BE2C (cell line): Measurements from ENCODE around the gene JHY.
"Not testable (repeated sequence)": the region's sequence is repeated elsewhere in the genome, so short reads cannot be mapped to it uniquely, and the experiment has no call there.

Experiments used
- DNase-seq: peaks from one replicate; pipeline ENCODE4 v3.0.0-alpha.2; 2020
- H3K27me3 ChIP-seq: fragments of 250-450 bp; sonication (Bioruptor Pico); 2 replicates; pipeline ENCODE4 v1.5.1; 2020; ENCODE audit warnings: mild to moderate bottlenecking
- H3K36me3 ChIP-seq: fragments of 250-450 bp; sonication (Bioruptor Pico); 2 replicates; pipeline ENCODE4 v1.5.1; 2020; ENCODE audit warnings: mild to moderate bottlenecking
- H3K4me1 ChIP-seq: fragments of 250-450 bp; sonication (Bioruptor Pico); 2 replicates; pipeline ENCODE4 v1.5.1; 2020
- H3K4me3 ChIP-seq: 2 replicates; pipeline ENCODE4 v1.5.1; 2011; ENCODE audit warnings: low read depth, low read length
- H3K9me3 ChIP-seq: fragments of 250-450 bp; sonication (Bioruptor Pico); 2 replicates; pipeline ENCODE4 v1.5.1; 2020
- TF ChIP-seq, protein P1 (sequence below): IDR thresholded peaks from 2 replicates; pipeline ENCODE4 v1.5.1; 2012; ENCODE audit warnings: mild to moderate bottlenecking, low read depth, low read length

JHY gene

DNA sequence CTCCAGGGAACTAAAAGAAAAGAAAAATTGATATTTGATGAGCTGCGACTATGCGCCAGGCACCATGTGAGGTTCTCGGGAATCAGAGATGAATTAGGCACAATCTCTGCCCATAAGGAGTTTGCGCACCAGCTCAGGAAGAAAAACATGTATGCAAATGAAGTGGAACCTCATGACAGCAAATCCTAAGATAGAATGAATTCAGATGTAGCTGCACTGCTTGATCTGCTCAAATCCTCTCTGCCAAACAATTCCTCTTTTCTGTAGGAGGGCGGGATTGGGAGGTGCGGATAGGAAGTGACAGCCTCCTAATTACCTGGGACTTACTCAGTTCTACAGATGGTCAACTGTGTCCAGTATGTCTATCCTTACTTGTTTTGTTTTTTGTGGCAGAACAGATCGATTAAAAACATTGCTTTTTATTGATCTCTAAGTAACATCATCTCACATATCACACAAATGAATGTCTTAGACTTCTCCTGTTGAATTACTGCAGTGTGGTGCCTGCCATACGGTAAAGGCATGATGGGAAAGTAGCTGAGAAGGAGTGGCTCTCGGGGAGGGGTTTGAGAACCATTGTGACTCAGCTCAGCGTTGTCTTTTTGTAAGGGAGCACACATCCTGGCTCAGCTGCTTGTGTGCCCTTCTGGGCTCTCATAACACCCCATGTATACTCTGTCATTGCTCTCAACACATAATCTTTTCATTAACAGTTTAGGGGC lies 30.3 kb upstream of the JHY start:
- no peak for DNase-seq
- TF ChIP-seq, protein P1, sequence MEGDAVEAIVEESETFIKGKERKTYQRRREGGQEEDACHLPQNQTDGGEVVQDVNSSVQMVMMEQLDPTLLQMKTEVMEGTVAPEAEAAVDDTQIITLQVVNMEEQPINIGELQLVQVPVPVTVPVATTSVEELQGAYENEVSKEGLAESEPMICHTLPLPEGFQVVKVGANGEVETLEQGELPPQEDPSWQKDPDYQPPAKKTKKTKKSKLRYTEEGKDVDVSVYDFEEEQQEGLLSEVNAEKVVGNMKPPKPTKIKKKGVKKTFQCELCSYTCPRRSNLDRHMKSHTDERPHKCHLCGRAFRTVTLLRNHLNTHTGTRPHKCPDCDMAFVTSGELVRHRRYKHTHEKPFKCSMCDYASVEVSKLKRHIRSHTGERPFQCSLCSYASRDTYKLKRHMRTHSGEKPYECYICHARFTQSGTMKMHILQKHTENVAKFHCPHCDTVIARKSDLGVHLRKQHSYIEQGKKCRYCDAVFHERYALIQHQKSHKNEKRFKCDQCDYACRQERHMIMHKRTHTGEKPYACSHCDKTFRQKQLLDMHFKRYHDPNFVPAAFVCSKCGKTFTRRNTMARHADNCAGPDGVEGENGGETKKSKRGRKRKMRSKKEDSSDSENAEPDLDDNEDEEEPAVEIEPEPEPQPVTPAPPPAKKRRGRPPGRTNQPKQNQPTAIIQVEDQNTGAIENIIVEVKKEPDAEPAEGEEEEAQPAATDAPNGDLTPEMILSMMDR = no peak
- no peaks in the 10 kb centered on the region for H3K36me3 ChIP-seq
- no peak overlapping the region for H3K4me3 ChIP-seq
- H3K4me1 ChIP-seq = no peaks in the 10 kb centered on the region
- H3K27me3 ChIP-seq = peaks cover 7% of the 10 kb centered on the region; the same call in 1 of the 2 replicates
- no peaks in the 10 kb centered on the region for H3K9me3 ChIP-seq

DNA sequence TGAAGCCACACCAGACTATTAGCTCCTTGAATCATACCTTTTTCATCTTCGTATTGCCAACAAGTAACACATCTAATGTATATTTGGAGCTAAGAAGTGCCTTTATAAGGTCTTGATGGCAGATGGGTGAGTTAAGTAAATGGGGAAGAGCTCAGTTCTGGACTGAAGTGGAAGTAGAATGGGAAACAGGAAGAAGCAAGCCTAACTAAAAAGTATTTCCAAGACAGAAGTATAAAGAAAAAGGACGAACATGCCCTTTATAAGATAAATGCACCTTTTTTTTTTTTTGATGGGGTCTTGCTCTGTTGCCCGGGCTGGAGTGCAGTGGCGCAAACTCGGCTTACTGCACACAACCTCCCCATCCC lies 29.8 kb upstream of the JHY start:
- no peaks in the 10 kb centered on the region for H3K9me3 ChIP-seq
- H3K27me3 ChIP-seq = peaks cover 7% of the 10 kb centered on the region; the same call in 1 of the 2 replicates
- no peak for DNase-seq
- H3K36me3 ChIP-seq = no peaks in the 10 kb centered on the region
- H3K4me1 ChIP-seq = no peaks in the 10 kb centered on the region
- no peak overlapping the region for H3K4me3 ChIP-seq
- TF ChIP-seq, protein P1 = no peak

DNA sequence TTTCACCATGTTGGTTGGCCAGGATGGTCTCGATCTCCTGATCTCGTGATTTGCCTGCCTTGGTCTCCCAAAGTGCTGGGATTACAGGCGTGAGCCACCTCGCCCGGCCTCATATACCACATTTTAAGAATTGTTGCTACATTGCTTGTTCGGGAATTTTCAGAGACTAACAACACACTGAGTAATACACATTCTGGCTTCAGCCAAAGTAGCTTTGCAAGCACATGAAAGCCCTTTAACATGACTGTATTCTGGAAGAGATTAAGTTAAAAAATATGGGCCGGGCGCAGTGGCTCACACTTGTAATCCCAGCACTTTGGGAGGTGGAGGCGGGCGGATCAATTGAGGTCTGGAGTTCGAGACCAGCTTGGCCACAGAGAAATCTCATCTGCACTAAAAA lies 29.3 kb upstream of the JHY start:
- Histone ChIP-seq H3K9me3 (no peaks in the 10 kb centered on the region), H3K36me3 (no peaks in the 10 kb centered on the region), H3K4me3 (no peak overlapping the region), H3K4me1 (no peaks in the 10 kb centered on the region), H3K27me3 (peaks cover 7% of the 10 kb centered on the region; the same call in 1 of the 2 replicates)
- no peak for DNase-seq
- TF ChIP-seq, protein P1 = no peak

DNA sequence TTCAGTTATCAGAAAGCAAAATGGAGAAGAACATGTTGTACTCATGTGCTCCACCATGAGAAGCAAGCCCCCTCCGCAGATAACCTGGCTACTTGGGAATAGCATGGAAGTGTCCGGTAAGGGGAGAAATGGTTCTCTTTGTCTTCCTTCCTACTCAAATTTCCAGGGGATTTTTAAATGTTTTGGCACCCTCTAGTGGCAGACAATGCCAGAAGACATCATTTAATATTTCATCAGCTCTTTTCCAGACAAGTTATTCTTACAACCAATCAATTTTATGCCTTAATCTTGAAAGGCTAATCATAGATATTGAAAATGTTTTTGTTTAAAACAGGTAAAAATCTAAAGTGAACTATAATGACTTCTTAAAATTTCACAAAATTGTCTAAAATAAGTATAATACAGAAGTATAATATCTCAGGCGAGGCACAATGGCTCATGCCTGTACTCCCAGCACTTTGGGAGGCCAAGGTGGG lies 28.6 kb upstream of the JHY start:
- H3K4me1 ChIP-seq = no peaks in the 10 kb centered on the region
- TF ChIP-seq, protein P1 = peak; percentile 74
- H3K36me3 ChIP-seq = no peaks in the 10 kb centered on the region
- peak; percentile 47 for DNase-seq
- H3K4me3 ChIP-seq = no peak overlapping the region
- H3K27me3 ChIP-seq = peaks cover 7% of the 10 kb centered on the region; the same call in 1 of the 2 replicates
- no peaks in the 10 kb centered on the region for H3K9me3 ChIP-seq

DNA sequence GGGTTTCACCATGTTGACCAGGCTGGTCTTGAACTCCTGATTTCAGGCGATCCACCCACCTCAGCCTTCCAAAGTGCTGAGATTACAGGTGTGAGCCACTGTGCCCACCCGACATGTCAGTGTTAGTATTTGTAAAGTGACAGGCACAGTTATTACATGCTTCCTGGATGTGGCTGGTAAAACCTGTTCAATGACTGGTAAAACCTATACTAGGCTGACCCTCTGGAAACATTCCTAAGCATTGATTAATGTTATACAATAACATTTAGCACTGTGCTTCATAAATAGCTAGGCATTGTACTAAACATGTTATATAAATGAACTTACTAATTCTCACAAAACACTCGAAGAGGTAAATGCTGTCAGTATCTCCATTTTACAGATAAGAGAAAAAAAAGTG lies 20.9 kb upstream of the JHY start:
- no peak overlapping the region for H3K4me3 ChIP-seq
- DNase-seq = no peak
- H3K9me3 ChIP-seq = no peaks in the 10 kb centered on the region
- no peaks in the 10 kb centered on the region for H3K36me3 ChIP-seq
- TF ChIP-seq, protein P1 = no peak
- H3K4me1 ChIP-seq = no peaks in the 10 kb centered on the region
- peaks cover 26% of the 10 kb centered on the region for H3K27me3 ChIP-seq

DNA sequence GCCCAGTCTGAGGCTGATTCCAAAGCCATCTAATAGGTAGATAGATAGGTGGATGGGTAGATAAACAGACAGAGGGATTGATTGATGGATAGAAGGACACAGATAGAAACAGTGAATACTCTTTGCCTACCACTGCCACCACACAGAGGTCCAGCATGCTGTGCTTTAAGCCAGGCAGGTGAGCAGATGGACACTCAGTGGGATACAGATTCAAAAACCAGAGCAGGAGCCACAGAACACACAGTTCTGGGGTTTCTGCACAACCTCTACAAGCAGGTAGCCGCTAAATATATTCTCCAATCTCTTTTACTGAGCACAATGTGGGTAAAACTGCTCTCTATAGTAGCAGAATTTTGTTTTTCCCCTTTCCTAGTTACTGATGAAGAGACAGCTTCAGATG lies 20.5 kb upstream of the JHY start:
- Histone ChIP-seq H3K27me3 (peaks cover 26% of the 10 kb centered on the region), H3K4me1 (no peaks in the 10 kb centered on the region), H3K4me3 (no peak overlapping the region), H3K9me3 (no peaks in the 10 kb centered on the region), H3K36me3 (no peaks in the 10 kb centered on the region)
- TF ChIP-seq, protein P1 = no peak
- no peak for DNase-seq

DNA sequence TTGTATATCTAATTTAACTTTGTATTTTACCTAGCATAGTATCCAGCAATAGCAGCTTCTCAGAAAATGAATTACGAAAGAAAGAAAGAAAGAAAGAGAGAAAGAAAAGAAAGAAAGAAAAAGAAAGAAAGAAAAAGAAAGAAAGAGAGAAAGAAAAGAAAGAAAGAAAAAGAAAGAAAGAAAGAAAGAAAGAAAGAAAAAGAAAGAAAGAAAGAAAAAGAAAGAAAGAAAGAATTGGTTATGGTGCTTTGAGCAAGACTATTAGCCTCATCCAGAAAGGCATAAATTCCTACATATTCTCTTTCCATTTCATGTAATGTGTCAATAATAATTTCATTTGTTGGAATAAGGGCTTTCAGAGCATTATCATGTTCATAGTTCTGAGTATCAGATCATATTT lies 19.4 kb upstream of the JHY start:
- not testable (repeated sequence) for H3K4me1 ChIP-seq, DNase-seq, H3K4me3 ChIP-seq, H3K36me3 ChIP-seq, H3K9me3 ChIP-seq
- peaks cover 30% of the 10 kb centered on the region for H3K27me3 ChIP-seq
